ENCODE data around the gene COQ8A. TPM values are rescaled to one million over a fixed set of nuclear protein-coding genes. Genes with fewer than 3 reads are reported as not detected.

Gene COQ8A
- total RNA-seq, 1 experiment from 2014 or later, result 35.3 TPM

- DNase-seq (ENCODE audit: low read depth, low spot score) (no peak), ATAC-seq (no peak)
- Histone ChIP-seq H3K4me1 (ENCODE audit: control insufficient read depth in 1 of 2, insufficient read depth in 2 of 2, low read length in 2 of 2) (peaks cover 0 to 6% of the 10 kb centered on the region in 2 experiments; a peak in 2 of 4 replicates), H4K20me1 (ENCODE audit: insufficient read depth) (no peaks in the 10 kb centered on the region), H3K36me3 (ENCODE audit: control insufficient read depth in 1 of 2, insufficient read depth in 2 of 2, low read length in 2 of 2) (no peaks in the 10 kb centered on the region), H3K9ac (ENCODE audit: low read length) (no peak overlapping the region), H2AFZ (ENCODE audit: low read depth, low read length, poor library complexity, severe bottlenecking) (no peak overlapping the region), H3K27me3 (ENCODE audit: insufficient read depth, low read length) (no peaks in the 10 kb centered on the region), H3K9me2 (ENCODE audit: insufficient read depth) (no peaks in the 10 kb centered on the region), H3K9me3 (ENCODE audit: control insufficient read depth in 1 of 2, insufficient read depth in 1 of 2, low read depth in 1 of 2, low read length in 2 of 2) (no peaks in the 10 kb centered on the region), H3K4me3 (replicated peaks in 1 of 2; ENCODE audit: low read depth in 1 of 2, low read length in 2 of 2) (no peak overlapping the region), H3K4me2 (ENCODE audit: low read length) (no peak overlapping the region), H3K79me2 (ENCODE audit: insufficient read depth, low read length) (peaks cover 13% of the 10 kb centered on the region; the same call in 1 of the 2 replicates), H3K27ac (ENCODE audit: low read depth, low read length) (no peak overlapping the region)
- POLR2A ChIA-PET, result no interaction called here
- TF ChIP-seq, protein P1, sequence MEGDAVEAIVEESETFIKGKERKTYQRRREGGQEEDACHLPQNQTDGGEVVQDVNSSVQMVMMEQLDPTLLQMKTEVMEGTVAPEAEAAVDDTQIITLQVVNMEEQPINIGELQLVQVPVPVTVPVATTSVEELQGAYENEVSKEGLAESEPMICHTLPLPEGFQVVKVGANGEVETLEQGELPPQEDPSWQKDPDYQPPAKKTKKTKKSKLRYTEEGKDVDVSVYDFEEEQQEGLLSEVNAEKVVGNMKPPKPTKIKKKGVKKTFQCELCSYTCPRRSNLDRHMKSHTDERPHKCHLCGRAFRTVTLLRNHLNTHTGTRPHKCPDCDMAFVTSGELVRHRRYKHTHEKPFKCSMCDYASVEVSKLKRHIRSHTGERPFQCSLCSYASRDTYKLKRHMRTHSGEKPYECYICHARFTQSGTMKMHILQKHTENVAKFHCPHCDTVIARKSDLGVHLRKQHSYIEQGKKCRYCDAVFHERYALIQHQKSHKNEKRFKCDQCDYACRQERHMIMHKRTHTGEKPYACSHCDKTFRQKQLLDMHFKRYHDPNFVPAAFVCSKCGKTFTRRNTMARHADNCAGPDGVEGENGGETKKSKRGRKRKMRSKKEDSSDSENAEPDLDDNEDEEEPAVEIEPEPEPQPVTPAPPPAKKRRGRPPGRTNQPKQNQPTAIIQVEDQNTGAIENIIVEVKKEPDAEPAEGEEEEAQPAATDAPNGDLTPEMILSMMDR (IDR thresholded peaks at IDR 0.05 in 2 of 3, conservative IDR thresholded peaks at IDR 0.05 in 1 of 3; ENCODE audit: borderline replicate concordance in 1 of 3, insufficient read depth in 1 of 3, low read depth in 2 of 3, low read length in 2 of 3), result no peak
- TF ChIP-seq CEBPB (IDR thresholded peaks at IDR 0.05; ENCODE audit: low read depth) (no peak), POLR2AphosphoS5 (IDR thresholded peaks at IDR 0.05; ENCODE audit: low read depth, low read length) (no peak), ZBTB33 (IDR thresholded peaks at IDR 0.05; ENCODE audit: extremely low read depth, insufficient replicate concordance, low read length) (no peak), SP1 (IDR thresholded peaks at IDR 0.05; ENCODE audit: low read depth) (no peak), EZH2 (IDR thresholded peaks at IDR 0.05) (no peak), TCF7L2 (IDR thresholded peaks at IDR 0.05; ENCODE audit: borderline replicate concordance, extremely low read depth, insufficient read depth, insufficient read length) (no peak), POLR2A (IDR thresholded peaks at IDR 0.05; ENCODE audit: borderline replicate concordance, extremely low read depth, insufficient read depth, insufficient read length) (no peak), ZNF274 (IDR thresholded peaks at IDR 0.05; ENCODE audit: low read depth, low read length) (no peak), RAD21 (IDR thresholded peaks at IDR 0.05; ENCODE audit: low read depth) (no peak), JUND (IDR thresholded peaks at IDR 0.05) (no peak), ZFX (IDR thresholded peaks at IDR 0.05) (no peak), EZH2phosphoT487 (IDR thresholded peaks at IDR 0.05; ENCODE audit: borderline replicate concordance) (no peak), SIN3A (IDR thresholded peaks at IDR 0.05; ENCODE audit: low read depth) (no peak), CBX3 (IDR thresholded peaks at IDR 0.05; ENCODE audit: low read depth) (no peak)
- TF ChIP-seq, protein P2, sequence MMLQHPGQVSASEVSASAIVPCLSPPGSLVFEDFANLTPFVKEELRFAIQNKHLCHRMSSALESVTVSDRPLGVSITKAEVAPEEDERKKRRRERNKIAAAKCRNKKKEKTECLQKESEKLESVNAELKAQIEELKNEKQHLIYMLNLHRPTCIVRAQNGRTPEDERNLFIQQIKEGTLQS (IDR thresholded peaks at IDR 0.05), result no peak
- TF ChIP-seq, protein P3, sequence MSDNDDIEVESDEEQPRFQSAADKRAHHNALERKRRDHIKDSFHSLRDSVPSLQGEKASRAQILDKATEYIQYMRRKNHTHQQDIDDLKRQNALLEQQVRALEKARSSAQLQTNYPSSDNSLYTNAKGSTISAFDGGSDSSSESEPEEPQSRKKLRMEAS (IDR thresholded peaks at IDR 0.05), result no peak
- TF ChIP-seq, protein P4, sequence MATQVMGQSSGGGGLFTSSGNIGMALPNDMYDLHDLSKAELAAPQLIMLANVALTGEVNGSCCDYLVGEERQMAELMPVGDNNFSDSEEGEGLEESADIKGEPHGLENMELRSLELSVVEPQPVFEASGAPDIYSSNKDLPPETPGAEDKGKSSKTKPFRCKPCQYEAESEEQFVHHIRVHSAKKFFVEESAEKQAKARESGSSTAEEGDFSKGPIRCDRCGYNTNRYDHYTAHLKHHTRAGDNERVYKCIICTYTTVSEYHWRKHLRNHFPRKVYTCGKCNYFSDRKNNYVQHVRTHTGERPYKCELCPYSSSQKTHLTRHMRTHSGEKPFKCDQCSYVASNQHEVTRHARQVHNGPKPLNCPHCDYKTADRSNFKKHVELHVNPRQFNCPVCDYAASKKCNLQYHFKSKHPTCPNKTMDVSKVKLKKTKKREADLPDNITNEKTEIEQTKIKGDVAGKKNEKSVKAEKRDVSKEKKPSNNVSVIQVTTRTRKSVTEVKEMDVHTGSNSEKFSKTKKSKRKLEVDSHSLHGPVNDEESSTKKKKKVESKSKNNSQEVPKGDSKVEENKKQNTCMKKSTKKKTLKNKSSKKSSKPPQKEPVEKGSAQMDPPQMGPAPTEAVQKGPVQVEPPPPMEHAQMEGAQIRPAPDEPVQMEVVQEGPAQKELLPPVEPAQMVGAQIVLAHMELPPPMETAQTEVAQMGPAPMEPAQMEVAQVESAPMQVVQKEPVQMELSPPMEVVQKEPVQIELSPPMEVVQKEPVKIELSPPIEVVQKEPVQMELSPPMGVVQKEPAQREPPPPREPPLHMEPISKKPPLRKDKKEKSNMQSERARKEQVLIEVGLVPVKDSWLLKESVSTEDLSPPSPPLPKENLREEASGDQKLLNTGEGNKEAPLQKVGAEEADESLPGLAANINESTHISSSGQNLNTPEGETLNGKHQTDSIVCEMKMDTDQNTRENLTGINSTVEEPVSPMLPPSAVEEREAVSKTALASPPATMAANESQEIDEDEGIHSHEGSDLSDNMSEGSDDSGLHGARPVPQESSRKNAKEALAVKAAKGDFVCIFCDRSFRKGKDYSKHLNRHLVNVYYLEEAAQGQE (IDR thresholded peaks at IDR 0.05; ENCODE audit: low read depth), result no peak
- intact Hi-C loops (cut with micrococcal nuclease), result no loop called here
- CTCF ChIA-PET, result no interaction called here
- BruUV-seq (replicated peaks), result no TSS peak
- RAD21 ChIA-PET (ENCODE audit: low non-redundant PET in 1 of 2, low total read pairs in 2 of 2, uncharacterized antibody in 2 of 2, unreplicated experiment in 2 of 2), result no interaction called here
Observed at GRCh38 chr1:226946841-226947240, 6.7 kb downstream of the COQ8A start.
